Ovary (tissue), 3 donors: ENCODE measurements around the gene MYMX.

Source experiments
- CTCF ChIP-seq, 3 donors: fragments of 450-650 bp in 2 of 3; fragments of 200-600 bp in 1 of 3; IDR thresholded peaks; one replicate each; pipeline versions ENCODE4 v1.5.1 to v1.8.0; 2016 to 2022; ENCODE audit warnings: antibody characterized with exemption in 3 of 3, mild to moderate bottlenecking in 1 of 3
- POLR2A ChIP-seq: fragments of 450-650 bp; IDR thresholded peaks from one replicate; pipeline ENCODE4 v1.6.1; 2017; ENCODE audit warnings: antibody characterized with exemption, mild to moderate bottlenecking, moderate library complexity
- donor health status: DM: no; HTN: no; CAD: no.

- no peak for TF ChIP-seq CTCF (IDR thresholded peaks at IDR 0.05)
- no peak for TF ChIP-seq POLR2A
Measured at GRCh38 chr6:44221961-44222335, 5.2 kb downstream of the MYMX start.
